ENCODE results near the gene PDE10A.

Gene PDE10A

GRCh38 chr6:165657325-165657680 lies 5.7 kb downstream of the PDE10A start:
- no peak overlapping the region for H3K4me3 ChIP-seq (ENCODE audit: low read depth, low read length)

DNA sequence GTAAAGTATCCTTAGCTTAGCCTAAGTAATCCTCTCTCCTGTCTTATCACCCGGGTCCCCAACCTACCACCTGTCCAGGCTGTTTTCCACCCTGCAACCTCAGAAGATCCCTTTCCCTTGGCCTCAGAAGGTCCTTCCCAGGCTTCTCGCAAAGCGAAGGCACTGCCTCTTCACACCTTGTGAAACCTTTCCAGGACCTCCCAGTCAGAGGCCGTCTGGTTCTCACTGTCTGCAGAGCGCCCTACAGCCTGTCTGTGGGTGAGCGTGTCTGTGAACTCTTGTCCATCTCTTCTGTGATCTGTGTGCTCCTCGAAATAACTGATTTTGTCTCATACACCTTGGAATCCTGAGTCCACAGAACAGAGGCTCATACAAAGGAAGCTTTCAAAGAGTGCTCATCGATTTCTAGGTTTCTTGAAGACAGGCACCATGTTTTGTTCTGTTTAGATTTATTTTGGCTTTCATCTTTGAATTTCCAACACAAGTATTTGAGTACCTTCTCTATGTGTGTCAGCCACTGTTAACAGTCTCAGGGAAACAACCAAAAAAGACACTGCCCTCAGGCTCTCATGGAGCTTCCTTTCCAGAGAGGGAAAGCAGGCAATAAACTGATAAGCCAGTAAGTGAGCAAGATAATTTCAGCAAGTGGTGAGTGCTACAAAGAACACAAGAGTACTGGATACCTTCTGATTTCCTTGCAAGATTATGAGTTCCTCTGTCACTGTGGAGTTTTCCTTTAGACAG lies 6.3 kb downstream of the PDE10A start:
- no peak for DNase-seq (ENCODE audit: low read depth)
- TF ChIP-seq, protein P1, sequence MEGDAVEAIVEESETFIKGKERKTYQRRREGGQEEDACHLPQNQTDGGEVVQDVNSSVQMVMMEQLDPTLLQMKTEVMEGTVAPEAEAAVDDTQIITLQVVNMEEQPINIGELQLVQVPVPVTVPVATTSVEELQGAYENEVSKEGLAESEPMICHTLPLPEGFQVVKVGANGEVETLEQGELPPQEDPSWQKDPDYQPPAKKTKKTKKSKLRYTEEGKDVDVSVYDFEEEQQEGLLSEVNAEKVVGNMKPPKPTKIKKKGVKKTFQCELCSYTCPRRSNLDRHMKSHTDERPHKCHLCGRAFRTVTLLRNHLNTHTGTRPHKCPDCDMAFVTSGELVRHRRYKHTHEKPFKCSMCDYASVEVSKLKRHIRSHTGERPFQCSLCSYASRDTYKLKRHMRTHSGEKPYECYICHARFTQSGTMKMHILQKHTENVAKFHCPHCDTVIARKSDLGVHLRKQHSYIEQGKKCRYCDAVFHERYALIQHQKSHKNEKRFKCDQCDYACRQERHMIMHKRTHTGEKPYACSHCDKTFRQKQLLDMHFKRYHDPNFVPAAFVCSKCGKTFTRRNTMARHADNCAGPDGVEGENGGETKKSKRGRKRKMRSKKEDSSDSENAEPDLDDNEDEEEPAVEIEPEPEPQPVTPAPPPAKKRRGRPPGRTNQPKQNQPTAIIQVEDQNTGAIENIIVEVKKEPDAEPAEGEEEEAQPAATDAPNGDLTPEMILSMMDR (IDR thresholded peaks at IDR 0.05; ENCODE audit: low read depth, low read length): no peak
- TF ChIP-seq, protein P2, sequence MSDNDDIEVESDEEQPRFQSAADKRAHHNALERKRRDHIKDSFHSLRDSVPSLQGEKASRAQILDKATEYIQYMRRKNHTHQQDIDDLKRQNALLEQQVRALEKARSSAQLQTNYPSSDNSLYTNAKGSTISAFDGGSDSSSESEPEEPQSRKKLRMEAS (IDR thresholded peaks at IDR 0.05; ENCODE audit: low read depth, low read length): no peak
- TF ChIP-seq POLR2A (IDR thresholded peaks at IDR 0.05; ENCODE audit: extremely low read depth, insufficient read length): no peak
- TF ChIP-seq MYC (IDR thresholded peaks at IDR 0.05; ENCODE audit: low read depth, low read length): no peak
- no peak overlapping the region for H3K4me3 ChIP-seq (ENCODE audit: low read depth, low read length)

More at GRCh38 chr6:165657325-165657680, 5.7 kb downstream of the PDE10A start:
- TF ChIP-seq POLR2A (IDR thresholded peaks at IDR 0.05; ENCODE audit: extremely low read depth, insufficient read length): no peak
- TF ChIP-seq, protein P1 (IDR thresholded peaks at IDR 0.05; ENCODE audit: low read depth, low read length): no peak
- TF ChIP-seq, protein P2 (IDR thresholded peaks at IDR 0.05; ENCODE audit: low read depth, low read length): no peak
- no peak for TF ChIP-seq MYC (IDR thresholded peaks at IDR 0.05; ENCODE audit: low read depth, low read length)
- no peak for DNase-seq (ENCODE audit: low read depth)

DNA sequence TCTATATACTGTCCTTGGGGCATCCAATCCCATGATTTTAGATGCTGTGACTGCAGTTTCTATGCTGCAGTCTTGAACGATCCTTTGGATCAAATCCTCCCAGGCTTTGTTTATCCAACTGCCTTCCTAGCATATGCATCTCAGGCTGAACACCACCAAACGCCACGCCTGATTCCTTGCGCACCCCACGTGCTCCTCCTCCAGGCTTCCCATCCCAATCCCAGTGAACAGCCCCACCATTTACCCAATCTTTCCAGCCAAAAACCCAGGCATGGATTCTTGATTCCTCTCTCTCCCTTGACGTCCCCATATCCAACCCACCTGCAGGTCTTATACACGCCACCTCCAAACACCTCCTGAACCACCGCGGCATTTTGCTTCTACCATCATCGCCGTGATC lies 7.8 kb downstream of the PDE10A start:
- no peak for DNase-seq (ENCODE audit: low read depth)
- TF ChIP-seq, protein P2 (IDR thresholded peaks at IDR 0.05; ENCODE audit: low read depth, low read length): no peak
- no peak for TF ChIP-seq POLR2A (IDR thresholded peaks at IDR 0.05; ENCODE audit: extremely low read depth, insufficient read length)
- TF ChIP-seq MYC (IDR thresholded peaks at IDR 0.05; ENCODE audit: low read depth, low read length): no peak
- TF ChIP-seq, protein P1 (IDR thresholded peaks at IDR 0.05; ENCODE audit: low read depth, low read length): no peak
- no peak overlapping the region for H3K4me3 ChIP-seq (ENCODE audit: low read depth, low read length)

DNA sequence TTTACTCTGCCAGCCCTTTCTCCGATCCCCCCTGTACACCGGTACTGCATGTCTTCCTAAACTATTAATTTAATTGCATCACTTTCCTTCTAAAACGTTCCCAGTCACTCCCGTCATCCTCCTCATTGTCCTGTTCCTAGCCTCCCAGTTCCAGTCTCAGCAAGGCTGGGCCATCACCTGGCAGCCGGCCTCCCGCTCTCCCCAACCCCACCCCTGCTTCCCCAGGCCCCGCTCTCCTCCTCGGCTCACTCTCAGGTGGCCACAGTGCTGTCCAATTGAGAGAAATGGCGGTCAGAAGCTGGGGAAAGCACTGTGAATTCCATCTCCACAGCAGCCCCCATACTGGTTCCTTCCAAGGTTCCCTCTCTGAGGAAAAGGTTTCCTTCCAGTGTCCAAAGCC lies 8.9 kb downstream of the PDE10A start:
- TF ChIP-seq, protein P2 (IDR thresholded peaks at IDR 0.05; ENCODE audit: low read depth, low read length): no peak
- TF ChIP-seq MYC (IDR thresholded peaks at IDR 0.05; ENCODE audit: low read depth, low read length) (no peak), POLR2A (IDR thresholded peaks at IDR 0.05; ENCODE audit: extremely low read depth, insufficient read length) (no peak)
- TF ChIP-seq, protein P1 (IDR thresholded peaks at IDR 0.05; ENCODE audit: low read depth, low read length): no peak
- no peak overlapping the region for H3K4me3 ChIP-seq (ENCODE audit: low read depth, low read length)
- DNase-seq (ENCODE audit: low read depth): no peak

DNA sequence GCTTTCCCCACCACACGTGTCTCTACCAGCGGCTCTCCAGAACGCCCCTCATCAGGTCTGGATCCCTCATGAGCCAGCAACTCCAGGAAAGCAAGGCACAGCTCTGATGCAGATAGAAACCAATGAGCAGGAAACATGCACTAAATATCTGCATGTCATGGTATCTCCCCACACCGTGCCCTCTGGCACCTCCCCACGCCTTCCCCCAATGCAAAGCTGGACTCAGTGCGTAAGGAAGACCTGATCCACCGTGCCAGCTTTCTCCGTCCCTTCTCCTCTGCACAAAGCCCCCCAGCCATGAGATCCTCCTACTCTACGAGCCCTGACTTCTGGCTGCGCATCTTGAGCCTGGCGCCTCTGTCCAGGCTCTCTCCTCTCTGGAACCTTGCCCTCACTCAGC lies 9.4 kb downstream of the PDE10A start:
- no peak overlapping the region for H3K4me3 ChIP-seq (ENCODE audit: low read depth, low read length)
- DNase-seq (ENCODE audit: low read depth): no peak
- TF ChIP-seq, protein P1 (IDR thresholded peaks at IDR 0.05; ENCODE audit: low read depth, low read length): no peak
- TF ChIP-seq POLR2A (IDR thresholded peaks at IDR 0.05; ENCODE audit: extremely low read depth, insufficient read length): no peak
- no peak for TF ChIP-seq MYC (IDR thresholded peaks at IDR 0.05; ENCODE audit: low read depth, low read length)
- TF ChIP-seq, protein P2 (IDR thresholded peaks at IDR 0.05; ENCODE audit: low read depth, low read length): no peak

Data from NB4 (cell line).